HL-60 (cell line): ENCODE data around the gene TMTC2.

Experiments used
- DNase-seq, 2 experiments: peaks; one replicate each; pipeline ENCODE4 v3.0.0-alpha.2; 2010 to 2020; ENCODE audit warnings: low read depth in 1 of 2, low spot score in 1 of 2
- H3K27ac ChIP-seq: fragments of 250-450 bp; sonication (Bioruptor Pico); replicated peaks from 2 replicates; pipeline ENCODE4 v1.5.1; 2020; ENCODE audit warnings: mild to moderate bottlenecking, moderate library complexity
- H3K27me3 ChIP-seq: fragments of 250-450 bp; sonication (Bioruptor Pico); 2 replicates; pipeline ENCODE4 v1.5.1; 2021; ENCODE audit warnings: mild to moderate bottlenecking, moderate library complexity; ENCODE audit not compliant: insufficient read depth, poor library complexity, severe bottlenecking
- H3K4me3 ChIP-seq: replicated peaks from 2 replicates; pipeline ENCODE4 v1.5.1; 2011; ENCODE audit warnings: mild to moderate bottlenecking, control low read depth, low read length; ENCODE audit not compliant: insufficient read depth
- CTCF ChIP-seq: IDR thresholded peaks from one replicate; pipeline ENCODE4 v1.5.1; 2011; ENCODE audit warnings: low read length, control low read depth, inconsistent platforms; ENCODE audit not compliant: insufficient read depth
- GABPA ChIP-seq: IDR thresholded peaks from 2 replicates; pipeline ENCODE4 v1.6.1; 2012; ENCODE audit warnings: low read depth
- POLR2AphosphoS5 ChIP-seq: IDR thresholded peaks from 2 replicates; pipeline ENCODE4 v1.6.1; 2012; ENCODE audit warnings: low read depth
- REST ChIP-seq: IDR thresholded peaks from 2 replicates; pipeline ENCODE4 v1.6.1; 2012; ENCODE audit warnings: low read depth; ENCODE audit not compliant: insufficient replicate concordance
- SPI1 ChIP-seq: IDR thresholded peaks from 2 replicates; pipeline ENCODE4 v1.6.1; 2012; ENCODE audit warnings: low read depth, mild to moderate bottlenecking, borderline replicate concordance

The TMTC2 gene

GRCh38 chr12:83015390-83016217 is 328.9 kb downstream of the TMTC2 start:
- no peak for TF ChIP-seq GABPA
- TF ChIP-seq POLR2AphosphoS5: no peak
- TF ChIP-seq REST: no peak
- TF ChIP-seq CTCF: no peak
- no peak for TF ChIP-seq SPI1
- H3K4me3 ChIP-seq: no peak overlapping the region
- H3K27me3 ChIP-seq: no peaks in the 10 kb centered on the region
- no peak overlapping the region for H3K27ac ChIP-seq
- no peak for DNase-seq

GRCh38 chr12:83016218-83016835 is 329.6 kb downstream of the TMTC2 start:
- Histone ChIP-seq H3K27me3 (no peaks in the 10 kb centered on the region), H3K4me3 (no peak overlapping the region), H3K27ac (no peak overlapping the region)
- TF ChIP-seq SPI1 (no peak), GABPA (no peak), POLR2AphosphoS5 (no peak), REST (no peak), CTCF (no peak)
- no peak for DNase-seq

- H3K27ac ChIP-seq: no peak overlapping the region
Measured at GRCh38 chr12:83016991-83017390, 330.3 kb downstream of the TMTC2 start.

More at GRCh38 chr12:83016991-83017390, 330.3 kb downstream of the TMTC2 start:
- Histone ChIP-seq H3K27me3 (no peaks in the 10 kb centered on the region), H3K4me3 (no peak overlapping the region)
- TF ChIP-seq CTCF: no peak
- TF ChIP-seq POLR2AphosphoS5: no peak
- no peak for TF ChIP-seq GABPA
- TF ChIP-seq REST: no peak
- TF ChIP-seq SPI1: no peak
- no peak for DNase-seq
